GM21390 (cell line): Measurements from ENCODE around the gene ARHGEF35.
"Not testable (repeated sequence)": the region's sequence is repeated elsewhere in the genome, so short reads cannot be mapped to it uniquely, and the experiment has no call there.

ENCODE experiments used
- ATAC-seq: cut with Tn5 transposase; IDR thresholded peaks from one replicate; pipeline ENCODE4 v1.9.1; 2021; ENCODE audit not compliant: unreplicated experiment

ARHGEF35 gene

GRCh38 chr7:144179165-144179479 is 16.5 kb downstream of the ARHGEF35 start:
- ATAC-seq, result peak; percentile 31

DNA sequence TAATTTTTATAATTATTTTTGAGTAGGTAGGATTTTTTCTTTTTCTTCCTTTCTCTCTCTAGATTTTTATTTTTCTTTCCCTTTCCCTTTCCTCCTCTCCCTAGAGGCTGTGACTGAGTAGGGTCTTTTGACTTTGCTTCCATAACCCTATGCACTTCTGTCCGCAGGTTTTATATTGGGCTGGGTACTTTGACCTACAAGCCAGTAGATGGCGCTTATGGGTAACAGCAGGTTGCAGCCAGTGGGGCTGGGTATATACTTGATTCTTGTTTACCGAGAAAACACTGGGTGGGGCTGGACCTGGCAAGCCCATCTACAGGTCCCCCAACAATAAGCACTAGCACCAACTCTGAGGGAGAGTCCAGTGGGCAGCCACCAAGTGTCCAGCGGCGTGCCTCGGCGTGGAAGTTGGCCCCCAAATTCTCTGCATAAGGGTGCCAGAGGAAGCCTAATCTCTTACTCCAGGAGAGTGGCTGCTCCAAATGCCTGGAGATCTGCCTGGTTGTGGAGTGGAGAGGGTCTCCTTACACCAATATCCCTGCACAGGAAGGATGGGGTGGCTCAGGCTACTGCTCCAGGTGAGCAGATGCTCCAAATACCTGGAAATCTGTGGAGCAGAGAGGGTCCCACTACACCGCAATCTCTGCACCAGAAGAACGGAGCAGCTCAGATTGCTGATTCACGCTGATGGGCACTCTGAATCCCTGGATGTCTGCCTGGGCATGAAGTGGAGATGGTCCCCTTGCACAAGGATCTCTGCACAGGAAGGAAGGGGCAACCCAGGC is 17.1 kb downstream of the ARHGEF35 start:
- peak; percentile 96 for ATAC-seq

DNA sequence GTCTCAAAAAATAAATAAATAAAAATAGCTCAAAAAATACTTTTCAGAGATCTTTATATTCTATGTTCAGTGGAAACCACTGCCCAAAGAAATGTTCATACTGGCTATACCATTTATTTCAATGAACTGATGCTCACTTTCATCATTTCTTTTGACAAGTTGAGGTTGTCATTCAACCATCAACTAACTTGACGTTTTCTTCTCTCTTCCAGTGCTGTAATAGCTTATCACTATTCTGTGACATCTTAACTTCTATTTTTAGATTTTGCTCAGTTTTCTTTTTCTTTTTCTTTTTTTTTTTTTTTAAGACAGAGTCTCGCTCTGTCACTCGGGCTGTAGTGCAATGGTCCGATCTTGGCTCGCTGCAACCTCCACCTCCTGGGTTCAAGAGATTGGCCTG is 21.0 kb downstream of the ARHGEF35 start:
- no peak for ATAC-seq

DNA sequence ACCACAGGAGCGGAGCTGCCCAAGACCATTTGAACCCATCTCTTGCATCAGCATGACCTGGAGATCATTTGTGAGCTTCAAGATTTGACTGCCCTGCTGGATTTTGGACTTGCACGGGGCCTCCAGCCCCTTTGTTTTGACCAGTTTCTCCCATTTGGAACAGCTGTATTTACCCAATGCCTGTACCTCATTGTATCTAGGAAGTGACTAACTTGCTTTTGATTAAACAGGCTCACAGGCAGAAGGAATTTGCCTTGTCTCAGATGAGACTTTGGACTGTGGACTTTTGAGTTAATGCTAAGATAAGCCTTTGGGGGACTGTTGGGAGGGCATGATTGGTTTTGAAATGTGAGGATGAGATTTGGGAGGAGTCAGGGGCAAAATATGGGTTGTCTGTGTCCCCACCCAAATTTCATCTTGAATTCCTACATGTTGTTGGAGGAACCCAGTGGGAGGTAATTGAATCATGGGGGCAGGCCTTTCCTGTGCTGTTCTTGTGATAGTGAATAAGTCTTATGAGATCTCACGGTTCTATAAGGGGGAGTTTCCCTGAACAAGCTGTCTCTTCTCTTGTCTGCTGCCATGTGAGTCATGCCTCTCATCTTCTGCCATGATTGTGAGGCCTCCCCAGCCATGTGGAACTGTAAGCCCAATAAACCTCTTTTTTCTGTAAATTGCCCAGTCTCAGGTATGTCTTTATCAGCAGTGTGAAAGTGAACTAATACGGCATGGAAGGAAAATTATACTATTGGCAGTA is 23.9 kb downstream of the ARHGEF35 start:
- ATAC-seq, result not testable (repeated sequence)

DNA sequence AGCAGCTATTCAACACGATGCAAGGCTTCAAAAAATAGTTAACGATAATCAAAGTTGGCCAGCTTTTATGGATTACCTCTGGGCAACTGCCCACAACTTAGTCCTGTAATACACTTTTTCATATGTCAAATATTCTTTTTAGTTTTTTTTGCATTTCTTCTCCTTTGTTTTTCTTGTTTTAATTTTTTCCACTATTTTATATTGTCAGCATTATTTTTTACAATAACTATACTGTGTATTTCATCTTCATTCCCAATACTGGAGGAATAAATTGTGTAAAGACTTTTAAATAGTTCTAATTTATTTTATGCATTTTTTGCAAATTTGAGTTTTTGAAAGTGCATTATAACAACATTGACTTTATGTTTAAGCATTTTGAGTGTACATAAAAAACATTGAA is 30.8 kb downstream of the ARHGEF35 start:
- no peak for ATAC-seq

DNA sequence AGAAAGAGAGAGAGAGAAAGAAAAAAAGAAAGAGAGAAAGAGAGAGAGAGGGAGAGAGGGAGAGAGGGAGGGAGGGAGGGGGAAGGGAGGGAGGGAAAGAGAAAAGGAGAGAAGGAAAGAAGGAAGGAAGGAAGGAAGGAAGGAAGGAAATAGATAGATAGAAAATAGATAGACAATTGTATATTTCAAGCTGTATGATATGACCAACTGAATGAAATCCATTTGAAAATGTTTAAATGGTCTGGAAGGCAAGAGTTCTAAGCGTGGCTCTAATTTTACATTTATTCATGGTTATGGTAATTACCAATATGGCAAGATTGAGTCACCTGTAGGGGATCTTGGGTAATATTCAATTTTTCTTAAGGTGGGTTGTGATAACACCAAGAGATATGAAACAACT is 36.8 kb downstream of the ARHGEF35 start:
- ATAC-seq, result no peak

DNA sequence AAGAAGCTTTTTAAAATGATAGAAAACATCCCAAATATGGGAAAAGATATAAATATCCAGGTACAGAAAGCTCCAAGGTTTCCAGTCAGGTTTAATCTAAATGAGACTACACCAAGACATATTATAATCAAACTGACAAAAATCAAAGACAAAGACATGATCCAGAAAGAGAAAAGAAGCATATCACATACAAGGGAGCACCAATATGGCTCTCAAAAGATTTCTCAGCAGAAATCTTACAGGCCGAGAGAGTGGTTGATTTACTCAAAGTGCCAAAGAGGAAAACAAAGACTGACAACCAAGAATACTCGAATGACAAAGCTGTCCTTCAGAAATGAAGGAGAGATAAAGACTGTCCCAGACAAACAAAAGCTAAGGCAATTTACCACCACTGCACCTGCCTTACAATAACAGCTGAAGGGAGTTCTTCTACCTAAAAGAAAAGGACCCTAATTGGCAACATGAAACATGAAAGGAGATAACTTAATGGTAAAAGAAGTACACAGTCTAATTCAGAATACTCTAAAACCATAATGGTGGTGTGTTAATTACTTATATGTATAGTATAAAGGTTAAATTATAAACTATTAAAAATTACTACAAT is 47.3 kb downstream of the ARHGEF35 start:
- ATAC-seq, result no peak

GRCh38 chr7:144144426-144144825 is 51.2 kb downstream of the ARHGEF35 start:
- ATAC-seq, result no peak

DNA sequence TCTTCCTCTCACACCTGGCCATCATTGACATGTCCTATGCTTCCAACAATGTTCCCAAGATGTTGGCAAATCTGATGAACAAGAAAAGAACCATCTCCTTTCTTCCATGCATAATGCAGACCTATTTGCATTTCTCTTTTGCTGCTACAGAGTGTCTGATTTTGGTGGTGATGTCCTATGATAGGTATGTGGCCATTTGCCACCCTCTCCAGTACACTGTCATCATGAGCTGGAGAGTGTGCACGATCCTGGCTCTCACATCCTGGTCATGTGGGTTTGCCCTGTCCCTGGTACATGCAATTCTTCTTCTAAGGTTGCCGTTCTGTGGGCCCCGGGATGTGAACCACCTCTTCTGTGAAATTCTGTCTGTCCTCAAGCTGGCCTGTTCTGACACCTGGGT is 53.4 kb downstream of the ARHGEF35 start:
- ATAC-seq, result no peak

DNA sequence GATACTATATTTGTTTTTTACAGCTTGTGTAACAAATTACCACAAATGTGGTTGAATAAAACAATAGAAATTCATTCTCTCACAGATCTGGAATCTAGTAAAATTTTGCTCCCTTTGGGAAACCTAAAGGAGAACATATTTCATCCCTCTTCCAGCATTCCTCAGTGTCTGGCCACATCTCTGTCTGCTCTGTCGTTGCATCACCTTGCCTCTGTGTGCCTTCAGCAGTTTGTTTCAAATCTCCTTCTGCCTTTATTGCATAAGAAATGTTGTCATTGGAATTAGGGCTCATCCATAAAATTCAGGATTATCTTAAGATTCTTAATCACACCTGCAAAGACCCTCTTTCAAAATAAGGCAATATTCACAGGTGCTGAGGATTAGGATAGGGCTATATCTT is 58.1 kb downstream of the ARHGEF35 start:
- no peak for ATAC-seq
